Adrenal gland (tissue), 12 donors: ENCODE results near the gene GH2. TPM values are rescaled to one million over a fixed set of nuclear protein-coding genes. Genes with fewer than 3 reads are reported as not detected.
A peak's percentile ranks its signal among the peaks of the same experiment; 100 is the strongest.

Experiments
- DNase-seq, 7 donors: peaks; one replicate each; pipeline ENCODE4 v3.0.0-alpha.2; 2019 to 2020
- H3K27ac ChIP-seq, 5 donors: fragments of 200-600 bp; sonication (generic) in 4 of 5; 1 replicate in 3 of 5; 2 replicates in 2 of 5; pipeline versions ENCODE4 v1.5.1 to v1.8.0; 2016 to 2020; ENCODE audit warnings: mild to moderate bottlenecking in 1 of 5
- H3K27me3 ChIP-seq: fragments of 200-600 bp; 2 replicates; pipeline ENCODE4 v1.8.0; 2021
- H3K36me3 ChIP-seq, 2 donors: fragments of 200-600 bp; replicated peaks in 1 of 2; 1 replicate in 1 of 2; 2 replicates in 1 of 2; pipeline versions ENCODE4 v1.5.1 to v1.8.0; 2018 to 2022
- H3K4me1 ChIP-seq, 2 donors: fragments of 200-600 bp; replicated peaks in 1 of 2; 1 replicate in 1 of 2; 2 replicates in 1 of 2; pipeline versions ENCODE4 v1.5.1 to v1.8.0; 2018 to 2021
- H3K4me3 ChIP-seq, 4 donors: fragments of 200-600 bp; sonication (generic) in 3 of 4; one replicate each; pipeline ENCODE4 v1.5.1; 2016 to 2018
- H3K9me3 ChIP-seq, 3 donors: fragments of 200-600 bp; sonication (generic) in 1 of 3; replicated peaks in 1 of 3; 1 replicate in 2 of 3; 2 replicates in 1 of 3; pipeline versions ENCODE4 v1.5.1 to v1.8.0; 2016 to 2021
- CTCF ChIP-seq, 6 experiments: fragments of 450-650 bp in 4 of 6; fragments of 200-600 bp in 2 of 6; sonication (generic) in 1 of 6; IDR thresholded peaks; 1 replicate in 5 of 6; 2 replicates in 1 of 6; pipeline versions ENCODE4 v1.5.1 to v1.8.0; 2016 to 2021; ENCODE audit warnings: antibody characterized with exemption in 6 of 6, mild to moderate bottlenecking in 2 of 6, moderate library complexity in 1 of 6
- POLR2A ChIP-seq, 2 donors: fragments of 450-650 bp; IDR thresholded peaks; one replicate each; pipeline ENCODE4 v1.6.1; 2017; ENCODE audit warnings: antibody characterized with exemption in 2 of 2, mild to moderate bottlenecking in 2 of 2, moderate library complexity in 1 of 2
- WGBS, 4 donors: extraction: QIAGEN DNeasy Blood & Tissue Kit in 2 of 4; methylation state at CpG; one replicate each; pipeline versions ENCODE4 v1.1.5 to v1.1.7; 2013 to 2017; 5-methylcytosine and 5-hydroxymethylcytosine counted together
- intact Hi-C, 2 donors: fragments of 100-400 bp; cut with DNase I; formaldehyde crosslinking; loops; one replicate each; pipeline versions ENCODE4 v1.14.1 to v1.15.0; 2022 to 2023
- polyA plus RNA-seq, 3 donors: library from polyadenylated mRNA; stranded (reverse); fragments of 200-250 nt in 2 of 3; fragments of 350-450 nt in 1 of 3; fragmentation: Illumina TruSeq in 1 of 3; extraction: RNeasy Lipid Tissue Mini Kit (QIAGEN cat#74804) in 1 of 3; gene quantifications; one replicate each; pipeline ENCODE4 v1.2.3, GENCODE V29; 2013 to 2014
- total RNA-seq, 9 donors: library from RNA; depleted of rRNA in 4 of 9; stranded (reverse); fragments of >200 nt in 4 of 9; fragments of 120-200 nt in 1 of 9; fragmentation: NEBNext Ultra II Directional in 1 of 9; extraction: Animal tissue kit (Norgen Biotek cat#: 25700) in 1 of 9; gene quantifications; one replicate each; pipeline versions ENCODE4 v1.1.0 to v1.2.4, GENCODE V29; 2013 to 2023
- donor health status: healthy with polysubstance abuse.
- donor health status: Bipolar disorder and iron deficiency.
- donor health status: DM: yes; HTN: yes; CAD: no.
- donor health status: DM: no; HTN: no; CAD: no.
- donor health status: DM: no; HTN: no; CAD: no.
- donor health status: DM: yes; HTN: yes; CAD: no.

Gene GH2
- total and polyA plus RNA-seq, 12 donors = not detected

GRCh38 chr17:63914471-63914870 lies 32.7 kb upstream of the GH2 start:
- Histone ChIP-seq H3K9me3 (no peaks in the 10 kb centered on the region), H3K4me1 (no peaks in the 10 kb centered on the region), H3K27ac (no peak overlapping the region), H3K4me3 (no peak overlapping the region), H3K27me3 (peaks cover 4% of the 10 kb centered on the region), H3K36me3 (no peaks in the 10 kb centered on the region)
- TF ChIP-seq CTCF (IDR thresholded peaks at IDR 0.05) (no peak), POLR2A (IDR thresholded peaks at IDR 0.05) (no peak)
- no peak for DNase-seq
- intact Hi-C loops = loop anchor here (10.0 kb wide), 2 partner anchors 110 to 370 kb away; partner anchors contain the start of gene ICAM2 (in 1 of the 2)
- 93 to 98% (median 95%) methylated on average over 2 to 7 of the region's 7 CpGs for WGBS, 4 donors

GRCh38 chr17:63911657-63912100 lies 29.9 kb upstream of the GH2 start:
- Histone ChIP-seq H3K27ac (no peak overlapping the region), H3K4me3 (no peak overlapping the region), H3K9me3 (no peaks in the 10 kb centered on the region), H3K4me1 (no peaks in the 10 kb centered on the region), H3K27me3 (peaks cover 4% of the 10 kb centered on the region), H3K36me3 (no peaks in the 10 kb centered on the region)
- WGBS, 4 donors = 35 to 66% (median 42%) methylated on average over 5 to 8 of the region's 8 CpGs
- peak in 5 of 7 donors; percentile 40 to 69 (median 55) for DNase-seq
- intact Hi-C loops = loop anchor here (10.0 kb wide), 2 partner anchors 113 to 373 kb away; partner anchors contain the start of gene ICAM2 (in 1 of the 2)
- TF ChIP-seq POLR2A (IDR thresholded peaks at IDR 0.05) (no peak), CTCF (IDR thresholded peaks at IDR 0.05) (peak; percentile 45 to 90 (median 67))

- H3K27me3 ChIP-seq = peaks cover 4% of the 10 kb centered on the region
These were observed 29.4 kb upstream of the GH2 start, which contains the start of gene CSHL1 for GRCh38 chr17:63911041-63911635. Gene CSHL1, minus strand, starts transcription at chr17:63911258. Its CDS starts 62 bp downstream, at chr17:63911196.

More at GRCh38 chr17:63911041-63911635, 29.4 kb upstream of the GH2 start, which contains the start of gene CSHL1:
- Histone ChIP-seq H3K4me3 (no peak within 1 kb of the TSS), H3K9me3 (no peaks in the 10 kb centered on the region), H3K27ac (no peak within 1 kb of the TSS), H3K36me3 (no peaks in the 10 kb centered on the region), H3K4me1 (no peaks in the 10 kb centered on the region)
- 57 to 75% (median 66%) methylated on average over 12 to 15 of the region's 15 CpGs for WGBS, 4 donors
- DNase-seq = no peak
- intact Hi-C loops = loop anchor here (10.0 kb wide), 2 partner anchors 114 to 374 kb away; partner anchors contain the start of gene ICAM2 (in 1 of the 2)
- TF ChIP-seq CTCF (IDR thresholded peaks at IDR 0.05) (no peak), POLR2A (IDR thresholded peaks at IDR 0.05) (no peak)
